ENCODE measurements around the gene SEC14L3.

The SEC14L3 gene

GRCh38 chr22:30424534-30425326, 47.1 kb downstream of the SEC14L3 start:
- POLR2A ChIA-PET, result interaction anchor here (0.6 to 6.0 kb wide), 24 partner anchors 8 to 871 kb away, joined by 3 to 86 read pairs (median 4); partner anchors contain the start of genes CCDC157, INPP5J, PES1 and SEC14L2
- Histone ChIP-seq H3K27ac (ENCODE audit: extremely low read depth, low read depth, low read length) (0 out of 2 replicates have a peak overlapping the region, but pooled peaks have one; percentile 10), H3K9me3 (ENCODE audit: control insufficient read depth, insufficient read depth, low read depth, low read length) (no peaks in the 10 kb centered on the region), H3K4me3 (ENCODE audit: low read depth, low read length) (peak overlapping the region; percentile 39), H3K4me1 (ENCODE audit: control insufficient read depth, insufficient read depth, low read length) (peaks cover 28% of the 10 kb centered on the region), H3K36me3 (ENCODE audit: control insufficient read depth in 2 of 2, insufficient read depth in 1 of 2, low read length in 2 of 2) (peaks cover 0 to 36% of the 10 kb centered on the region in 2 experiments; a peak in 1 of 3 replicates)
- CTCF ChIA-PET, result interaction anchor here (0.6 to 7.6 kb wide), 14 partner anchors 11 to 318 kb away, joined by 3 to 71 read pairs (median 6); no protein-coding TSS in a partner anchor
- no peak for TF ChIP-seq GLI2 (tag by site-specific recombination; IDR thresholded peaks at IDR 0.05; ENCODE audit: borderline replicate concordance, low read depth)
- 0 out of 2 replicates have a peak, but pooled peaks have one; percentile 44 for TF ChIP-seq ZNF768 (tag by site-specific recombination; IDR thresholded peaks at IDR 0.05)
- TF ChIP-seq ZNF362 (tag by site-specific recombination; IDR thresholded peaks at IDR 0.05), result no peak

GRCh38 chr22:30423959-30424533, 47.8 kb downstream of the SEC14L3 start:
- ChIA-PET CTCF (interaction anchor here (0.5 to 7.6 kb wide), 13 partner anchors 11 to 182 kb away, joined by 3 to 71 read pairs (median 5); no protein-coding TSS in a partner anchor), POLR2A (interaction anchor here (0.6 to 6.0 kb wide), 31 partner anchors 10 to 1188 kb away, joined by 3 to 86 read pairs (median 4); partner anchors contain the start of genes CCDC157, INPP5J, MORC2 and PES1)
- Histone ChIP-seq H3K4me3 (ENCODE audit: low read depth, low read length) (peak overlapping the region; percentile 63), H3K9me3 (ENCODE audit: control insufficient read depth, insufficient read depth, low read depth, low read length) (no peaks in the 10 kb centered on the region), H3K36me3 (ENCODE audit: control insufficient read depth in 2 of 2, insufficient read depth in 1 of 2, low read length in 2 of 2) (peaks cover 0 to 38% of the 10 kb centered on the region in 2 experiments; a peak in 1 of 3 replicates), H3K27ac (ENCODE audit: extremely low read depth, low read depth, low read length) (peak overlapping the region; percentile 98), H3K4me1 (ENCODE audit: control insufficient read depth, insufficient read depth, low read length) (peaks cover 28% of the 10 kb centered on the region)
- TF ChIP-seq ZNF785 (tag by site-specific recombination; IDR thresholded peaks at IDR 0.05) (no peak), ZNF610 (tag by site-specific recombination; IDR thresholded peaks at IDR 0.05; ENCODE audit: borderline replicate concordance) (peak; percentile 54; the same call in 1 of the 2 replicates), ZEB2 (tag by site-specific recombination; IDR thresholded peaks at IDR 0.05) (peak; percentile 97), ZNF324 (tag by site-specific recombination; IDR thresholded peaks at IDR 0.05) (peak; percentile 66; the same call in 1 of the 2 replicates), YY1 (tag by site-specific recombination; IDR thresholded peaks at IDR 0.05) (peak; percentile 99), ZNF449 (tag by site-specific recombination; IDR thresholded peaks at IDR 0.05) (peak; percentile 58; the same call in 1 of the 2 replicates), KLF17 (tag by site-specific recombination; IDR thresholded peaks at IDR 0.05) (peak; percentile 86), PATZ1 (tag by site-specific recombination; IDR thresholded peaks at IDR 0.05) (peak; percentile 92), ZNF48 (tag by site-specific recombination; IDR thresholded peaks at IDR 0.05) (no peak), ZBTB6 (tag by site-specific recombination; IDR thresholded peaks at IDR 0.05) (no peak; the same call in 1 of the 2 replicates), ZNF157 (tag by site-specific recombination; IDR thresholded peaks at IDR 0.05) (no peak), ZNF580 (tag by site-specific recombination; IDR thresholded peaks at IDR 0.05) (peak; percentile 96), PBX3 (CRISPR knock-in tag; IDR thresholded peaks at IDR 0.05) (peak; percentile 87; the same call in 1 of the 2 replicates), ZNF18 (tag by site-specific recombination; IDR thresholded peaks at IDR 0.05) (peak; percentile 96), ZNF777 (tag by site-specific recombination; IDR thresholded peaks at IDR 0.05; ENCODE audit: borderline replicate concordance) (no peak), HOXA7 (CRISPR knock-in tag; IDR thresholded peaks at IDR 0.05; ENCODE audit: borderline replicate concordance) (no peak)
